HepG2 (cell line): ENCODE results near the gene TLX1. TPM values are rescaled to one million over a fixed set of nuclear protein-coding genes. Genes with fewer than 3 reads are reported as not detected.

Experiments
- ATAC-seq: fragments of 200-7000 bp; cut with Tn5 transposase; 3 replicates; pipeline ENCODE4 v1.9.1; 2020; ENCODE audit warnings: mild to moderate bottlenecking, moderate library complexity
- BruUV-seq: library from RNA; stranded (reverse); fragments of 400-500 nt; replicated peaks from 2 replicates; lab custom pipeline; 2021; lab: Mats Ljungman, UMichigan
- CTCF ChIA-PET: fragments of 300-600 bp; formaldehyde crosslinking; extraction: SDS; loops from one replicate; lab custom pipeline; 2021; ENCODE audit warnings: low total read pairs, inconsistent platforms, low intra/inter-chr PET ratio; lab: Yijun Ruan, JAX
- POLR2A ChIA-PET: fragments of 350-600 bp; sonication (Branson Sonifier 250); formaldehyde crosslinking; loops from one replicate; lab custom pipeline; 2020; ENCODE audit warnings: antibody characterized with exemption, inconsistent platforms; lab: Yijun Ruan, JAX
- DNase-seq: peaks from one replicate; pipeline ENCODE4 v3.0.0-alpha.2; 2015; ENCODE audit warnings: low spot score
- FAIRE-seq: peaks from 3 replicates; lab custom pipeline; 2011; peaks lifted over from hg19 to GRCh38; lab: Jason Lieb, UNC
- H2AFZ ChIP-seq: one replicate; pipeline ENCODE4 v1.6.1; 2011; ENCODE audit warnings: low read length, inconsistent platforms
- H3K27ac ChIP-seq: fragments of 300-600 bp; 3 replicates; pipeline ENCODE4 v1.8.0; 2011; ENCODE audit warnings: mixed run types, mild to moderate bottlenecking, mixed read lengths, low read length, inconsistent platforms; ENCODE audit not compliant: insufficient read depth; ENCODE audit errors: extremely low read length
- H3K27me3 ChIP-seq, 2 experiments: fragments of 200-600 bp in 1 of 2; 2 replicates in 1 of 2; 3 replicates in 1 of 2; pipeline versions ENCODE4 v1.6.0 to v1.8.0; 2011; ENCODE audit warnings: low read length in 2 of 2, mild to moderate bottlenecking in 2 of 2, moderate library complexity in 2 of 2, inconsistent platforms in 1 of 2; ENCODE audit not compliant: insufficient read depth in 2 of 2, control insufficient read depth in 1 of 2
- H3K36me3 ChIP-seq, 2 experiments: fragments of 200-600 bp in 1 of 2; replicated peaks in 1 of 2; 2 replicates in 1 of 2; 3 replicates in 1 of 2; pipeline versions ENCODE4 v1.5.1 to v1.8.0; 2011; ENCODE audit warnings: low read length in 2 of 2, inconsistent platforms in 1 of 2; ENCODE audit not compliant: insufficient read depth in 2 of 2, control insufficient read depth in 1 of 2
- H3K4me1 ChIP-seq: 2 replicates; pipeline ENCODE4 v1.5.1; 2012; ENCODE audit warnings: low read length, inconsistent platforms; ENCODE audit not compliant: insufficient read depth
- H3K4me2 ChIP-seq: 2 replicates; pipeline ENCODE4 v1.6.0; 2011; ENCODE audit warnings: low read depth, low read length, inconsistent platforms
- H3K4me3 ChIP-seq, 3 experiments: fragments of 200-600 bp in 1 of 3; sonication (generic), shearing (Covaris generic) in 1 of 3; replicated peaks in 1 of 3; 2 replicates each; pipeline ENCODE4 v1.5.1; 2011 to 2016; ENCODE audit warnings: low read length in 3 of 3, inconsistent platforms in 2 of 3, low read depth in 2 of 3, mild to moderate bottlenecking in 2 of 3, control low read depth in 1 of 3, mixed read lengths in 1 of 3; ENCODE audit not compliant: insufficient read depth in 1 of 3
- H3K79me2 ChIP-seq: one replicate; pipeline ENCODE4 v1.6.1; 2011; ENCODE audit warnings: low read length, inconsistent platforms; ENCODE audit not compliant: insufficient read depth
- H3K9ac ChIP-seq: 2 replicates; pipeline ENCODE4 v1.6.0; 2011; ENCODE audit warnings: mild to moderate bottlenecking, low read depth, low read length, inconsistent platforms; ENCODE audit not compliant: insufficient read depth
- H3K9me3 ChIP-seq: 2 replicates; pipeline ENCODE4 v1.5.1; 2012; ENCODE audit warnings: mild to moderate bottlenecking, low read length
- H4K20me1 ChIP-seq: 2 replicates; pipeline ENCODE4 v1.6.0; 2011; ENCODE audit warnings: inconsistent platforms, mild to moderate bottlenecking, low read length, moderate library complexity; ENCODE audit not compliant: insufficient read depth
- AGO2 ChIP-seq: fragments of 200-400 bp; formaldehyde crosslinking; optimal IDR thresholded peaks from 2 replicates; pipeline ENCODE3; 2017; ENCODE audit warnings: mild to moderate bottlenecking, low read depth, low read length, moderate library complexity
- KLF6 ChIP-seq: IDR thresholded peaks from 2 replicates; pipeline ENCODE4 v1.8.0; 2016; ENCODE audit warnings: missing biosample characterization, missing genetic modification reagents
- POLR2A ChIP-seq, 2 experiments: IDR thresholded peaks; 2 replicates each; pipeline ENCODE4 v1.6.1; 2011; ENCODE audit warnings: low read depth in 2 of 2, low read length in 2 of 2, mild to moderate bottlenecking in 1 of 2, moderate library complexity in 1 of 2; ENCODE audit not compliant: insufficient read depth in 1 of 2
- ZKSCAN5 ChIP-seq: sonication (generic); formaldehyde crosslinking; IDR thresholded peaks from 2 replicates; pipeline ENCODE4 v1.5.1; 2020; ENCODE audit warnings: mild to moderate bottlenecking, missing genetic modification reagents
- WGBS: methylation state at CpG from one replicate; pipeline ENCODE4 v1.1.6; 2017; ENCODE audit warnings: low lambda C conversion rate; 5-methylcytosine and 5-hydroxymethylcytosine counted together
- in situ Hi-C: cut with HindIII; loops from 2 replicates; pipeline ENCODE4 v1.10.0; 2017; ENCODE audit warnings: low pct_unique_long_range_greater_than_20kb; ENCODE audit not compliant: extremely low pct_ligation_motif_present
- intact Hi-C: fragments of 100-400 bp; cut with micrococcal nuclease; formaldehyde crosslinking; loops from one replicate; pipeline ENCODE4 v1.10.0; 2022; ENCODE audit not compliant: unreplicated experiment
- polyA plus RNA-seq, 8 experiments: library from polyadenylated mRNA; depleted of rRNA in 3 of 8; stranded (reverse) in 7 of 8; unstranded in 1 of 8; fragments of >200 nt; fragmentation: Illumina TruSeq in 4 of 8; extraction: Trizol in 4 of 8; gene quantifications; 2 replicates each; pipeline versions ENCODE4 v1.2.1 to v1.2.3, GENCODE V29; 2011 to 2016; ENCODE audit warnings: low read depth in 4 of 8, missing spikeins in 1 of 8, mixed read lengths in 1 of 8; ENCODE audit not compliant: insufficient read depth in 1 of 8
- total RNA-seq, 5 experiments: library from RNA; depleted of rRNA; stranded (reverse); fragments of >200 nt; fragmentation: Illumina TruSeq; extraction: Trizol; gene quantifications; 2 replicates each; pipeline ENCODE4 v1.2.3, GENCODE V29; 2016; ENCODE audit warnings: low read depth in 1 of 5
- TF ChIP-seq, protein P1 (sequence below): sonication (generic); formaldehyde crosslinking; IDR thresholded peaks from 2 replicates; pipeline ENCODE4 v1.4.0; 2020; ENCODE audit warnings: missing genetic modification reagents

TLX1 gene
- total and polyA plus RNA-seq, 2 of the 13 experiments (the other 11 are each of a cell fraction or from before 2014, with no cell fraction given) = 0.07 to 0.26 TPM

GRCh38 chr10:101133489-101134298, 2.6 kb downstream of the TLX1 start:
- Histone ChIP-seq H3K9ac (no peak overlapping the region), H3K9me3 (no peaks in the 10 kb centered on the region), H3K27me3 (peaks cover 19 to 70% of the 10 kb centered on the region in 2 experiments), H3K79me2 (no peaks in the 10 kb centered on the region), H3K4me3 (no peak overlapping the region), H2AFZ (no peak overlapping the region), H3K4me2 (no peak overlapping the region), H3K4me1 (peaks cover 37% of the 10 kb centered on the region), H3K36me3 (no peaks in the 10 kb centered on the region), H4K20me1 (no peaks in the 10 kb centered on the region), H3K27ac (no peak overlapping the region)
- no peak for TF ChIP-seq ZKSCAN5 (CRISPR knock-in tag)
- peak; percentile 13 for TF ChIP-seq AGO2
- TF ChIP-seq, protein P1, sequence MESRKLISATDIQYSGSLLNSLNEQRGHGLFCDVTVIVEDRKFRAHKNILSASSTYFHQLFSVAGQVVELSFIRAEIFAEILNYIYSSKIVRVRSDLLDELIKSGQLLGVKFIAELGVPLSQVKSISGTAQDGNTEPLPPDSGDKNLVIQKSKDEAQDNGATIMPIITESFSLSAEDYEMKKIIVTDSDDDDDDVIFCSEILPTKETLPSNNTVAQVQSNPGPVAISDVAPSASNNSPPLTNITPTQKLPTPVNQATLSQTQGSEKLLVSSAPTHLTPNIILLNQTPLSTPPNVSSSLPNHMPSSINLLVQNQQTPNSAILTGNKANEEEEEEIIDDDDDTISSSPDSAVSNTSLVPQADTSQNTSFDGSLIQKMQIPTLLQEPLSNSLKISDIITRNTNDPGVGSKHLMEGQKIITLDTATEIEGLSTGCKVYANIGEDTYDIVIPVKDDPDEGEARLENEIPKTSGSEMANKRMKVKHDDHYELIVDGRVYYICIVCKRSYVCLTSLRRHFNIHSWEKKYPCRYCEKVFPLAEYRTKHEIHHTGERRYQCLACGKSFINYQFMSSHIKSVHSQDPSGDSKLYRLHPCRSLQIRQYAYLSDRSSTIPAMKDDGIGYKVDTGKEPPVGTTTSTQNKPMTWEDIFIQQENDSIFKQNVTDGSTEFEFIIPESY (CRISPR knock-in tag) = peak; percentile 87
- TF ChIP-seq KLF6 = no peak
- no peak for TF ChIP-seq POLR2A (IDR thresholded peaks at IDR 0.05; ENCODE audit: insufficient read depth in 1 of 2, low read depth in 2 of 2, low read length in 2 of 2)
- FAIRE-seq = no peak
- intact Hi-C loops (no loop called here), in situ Hi-C loops (no loop called here)
- ChIA-PET CTCF (no interaction called here), POLR2A (no interaction called here)
- peak; percentile 9; the same call in 1 of the 3 replicates for ATAC-seq
- no TSS peak for BruUV-seq
- 76% methylated on average over 29 of the region's 54 CpGs for WGBS
- no peak for DNase-seq
